GM12874 (cell line): ENCODE measurements around the gene PEAK3.

ENCODE experiments used
- TF ChIP-seq, protein P1 (sequence below): IDR thresholded peaks from 2 replicates; pipeline ENCODE4 v1.5.1; 2011; ENCODE audit warnings: low read depth, mild to moderate bottlenecking, control low read depth, low read length, moderate library complexity; ENCODE audit not compliant: insufficient read depth

The PEAK3 gene

DNA sequence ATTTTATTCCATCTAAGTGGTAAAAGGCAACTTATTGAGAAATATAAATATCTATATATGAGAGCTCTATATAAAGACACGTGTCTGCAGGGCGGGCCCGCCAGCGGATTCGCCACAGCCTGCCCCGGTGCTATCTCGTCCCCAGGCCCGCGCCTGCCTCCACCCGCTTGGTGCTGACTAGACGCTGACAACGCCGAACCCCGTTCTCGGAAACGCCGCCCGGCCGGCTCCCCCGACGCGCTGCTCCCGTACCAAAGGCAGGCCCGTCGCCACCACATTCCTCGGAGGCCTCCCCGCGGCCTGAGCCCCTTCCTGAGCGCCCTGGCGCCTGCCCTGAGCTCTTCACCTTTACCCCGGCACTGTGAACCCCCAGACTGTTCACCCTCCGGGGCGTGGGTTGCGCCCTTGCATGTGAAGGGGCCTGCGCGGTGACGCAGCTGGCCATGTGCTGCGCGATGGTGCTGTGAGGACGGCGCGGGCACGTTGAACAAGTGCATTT, 51.9 kb downstream of the PEAK3 start:
- TF ChIP-seq, protein P1, sequence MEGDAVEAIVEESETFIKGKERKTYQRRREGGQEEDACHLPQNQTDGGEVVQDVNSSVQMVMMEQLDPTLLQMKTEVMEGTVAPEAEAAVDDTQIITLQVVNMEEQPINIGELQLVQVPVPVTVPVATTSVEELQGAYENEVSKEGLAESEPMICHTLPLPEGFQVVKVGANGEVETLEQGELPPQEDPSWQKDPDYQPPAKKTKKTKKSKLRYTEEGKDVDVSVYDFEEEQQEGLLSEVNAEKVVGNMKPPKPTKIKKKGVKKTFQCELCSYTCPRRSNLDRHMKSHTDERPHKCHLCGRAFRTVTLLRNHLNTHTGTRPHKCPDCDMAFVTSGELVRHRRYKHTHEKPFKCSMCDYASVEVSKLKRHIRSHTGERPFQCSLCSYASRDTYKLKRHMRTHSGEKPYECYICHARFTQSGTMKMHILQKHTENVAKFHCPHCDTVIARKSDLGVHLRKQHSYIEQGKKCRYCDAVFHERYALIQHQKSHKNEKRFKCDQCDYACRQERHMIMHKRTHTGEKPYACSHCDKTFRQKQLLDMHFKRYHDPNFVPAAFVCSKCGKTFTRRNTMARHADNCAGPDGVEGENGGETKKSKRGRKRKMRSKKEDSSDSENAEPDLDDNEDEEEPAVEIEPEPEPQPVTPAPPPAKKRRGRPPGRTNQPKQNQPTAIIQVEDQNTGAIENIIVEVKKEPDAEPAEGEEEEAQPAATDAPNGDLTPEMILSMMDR = no peak

DNA sequence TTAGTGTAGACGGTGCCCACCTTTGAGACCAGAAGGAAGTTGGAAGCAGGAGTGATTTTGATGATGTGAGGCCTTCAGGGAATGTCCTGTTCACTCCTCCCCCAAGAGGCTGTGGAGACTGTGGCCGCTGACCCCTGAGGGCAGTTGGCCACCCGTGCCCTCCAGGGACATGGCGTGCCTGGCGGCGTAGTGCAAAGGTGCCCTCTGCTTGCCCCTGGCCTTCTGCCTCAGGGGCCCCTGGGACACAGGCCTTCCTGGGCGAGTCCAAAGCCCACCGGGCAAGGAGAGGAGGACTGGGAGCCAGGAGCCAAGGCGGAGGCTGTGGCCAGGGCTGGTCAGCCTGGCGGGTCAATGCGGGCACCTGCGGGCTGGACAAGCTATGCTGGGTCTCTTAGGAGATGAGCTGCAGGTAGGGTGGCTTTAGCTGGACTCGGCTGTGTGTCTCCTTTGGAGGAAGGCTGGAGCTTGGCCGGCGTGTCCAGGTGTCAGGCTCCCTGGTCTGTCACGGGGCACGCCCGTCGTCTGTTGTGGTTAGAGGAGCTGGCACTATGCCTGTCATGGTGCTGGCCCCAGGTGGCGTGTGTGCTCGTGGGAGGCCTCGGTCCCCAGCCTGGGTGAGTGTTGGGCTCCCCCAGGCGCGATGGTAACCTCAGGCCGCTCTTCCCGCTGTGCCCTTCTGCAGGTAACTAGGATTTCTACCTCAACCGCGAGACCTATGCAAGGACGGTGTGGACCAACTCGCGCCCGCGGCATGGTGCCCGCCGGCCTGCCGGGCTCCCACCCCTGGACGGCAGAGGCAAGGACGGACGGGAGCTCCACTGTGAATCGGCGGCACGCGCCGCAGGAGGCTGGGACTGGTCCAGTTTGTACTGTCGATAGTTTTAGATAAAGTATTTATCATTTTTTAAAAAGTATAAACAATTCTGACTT, 52.6 kb downstream of the PEAK3 start:
- TF ChIP-seq, protein P1 = no peak

DNA sequence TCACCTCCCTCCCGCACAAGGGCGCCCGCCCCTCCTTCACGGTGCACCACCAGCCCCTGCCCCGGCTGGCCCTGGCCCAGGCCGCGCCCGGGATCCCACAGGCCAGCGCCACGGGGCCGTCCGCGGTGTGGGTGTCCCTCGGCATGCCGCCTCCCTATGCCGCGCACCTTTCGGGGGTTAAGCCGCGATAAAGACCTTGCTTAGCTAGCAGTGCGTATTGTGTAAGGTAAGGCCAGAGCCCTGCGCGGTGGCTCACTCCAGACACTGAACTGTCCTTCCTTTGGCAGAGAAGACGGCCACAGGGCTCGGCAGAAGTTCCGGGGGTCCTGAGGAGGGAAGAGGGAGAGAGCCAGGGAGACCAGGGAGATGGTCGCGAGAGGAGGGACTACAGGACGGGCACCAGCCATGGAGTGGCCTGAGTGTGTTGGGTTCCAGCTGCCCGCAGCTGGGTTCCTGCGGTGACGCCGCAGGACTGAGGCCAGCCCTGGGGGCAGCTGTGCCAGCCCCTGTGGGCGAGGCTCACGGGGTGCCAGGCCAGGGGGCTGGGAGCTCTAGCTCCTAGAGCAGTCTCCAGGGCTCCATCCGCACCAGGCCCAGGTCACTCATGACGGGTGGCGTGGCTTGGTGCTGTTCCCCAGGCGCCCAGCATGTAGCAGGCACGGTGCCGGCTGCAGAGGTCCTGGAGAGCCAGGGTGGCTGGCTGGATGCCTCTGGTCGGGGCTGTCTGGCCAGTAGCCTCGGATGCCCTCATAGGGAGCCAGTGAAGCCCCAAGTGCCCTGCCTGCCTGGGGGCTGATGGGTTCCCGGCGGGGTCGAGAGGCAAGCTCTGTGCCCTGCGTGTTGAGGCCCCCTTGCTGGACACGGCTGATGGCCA, 53.6 kb downstream of the PEAK3 start:
- TF ChIP-seq, protein P1 = no peak

DNA sequence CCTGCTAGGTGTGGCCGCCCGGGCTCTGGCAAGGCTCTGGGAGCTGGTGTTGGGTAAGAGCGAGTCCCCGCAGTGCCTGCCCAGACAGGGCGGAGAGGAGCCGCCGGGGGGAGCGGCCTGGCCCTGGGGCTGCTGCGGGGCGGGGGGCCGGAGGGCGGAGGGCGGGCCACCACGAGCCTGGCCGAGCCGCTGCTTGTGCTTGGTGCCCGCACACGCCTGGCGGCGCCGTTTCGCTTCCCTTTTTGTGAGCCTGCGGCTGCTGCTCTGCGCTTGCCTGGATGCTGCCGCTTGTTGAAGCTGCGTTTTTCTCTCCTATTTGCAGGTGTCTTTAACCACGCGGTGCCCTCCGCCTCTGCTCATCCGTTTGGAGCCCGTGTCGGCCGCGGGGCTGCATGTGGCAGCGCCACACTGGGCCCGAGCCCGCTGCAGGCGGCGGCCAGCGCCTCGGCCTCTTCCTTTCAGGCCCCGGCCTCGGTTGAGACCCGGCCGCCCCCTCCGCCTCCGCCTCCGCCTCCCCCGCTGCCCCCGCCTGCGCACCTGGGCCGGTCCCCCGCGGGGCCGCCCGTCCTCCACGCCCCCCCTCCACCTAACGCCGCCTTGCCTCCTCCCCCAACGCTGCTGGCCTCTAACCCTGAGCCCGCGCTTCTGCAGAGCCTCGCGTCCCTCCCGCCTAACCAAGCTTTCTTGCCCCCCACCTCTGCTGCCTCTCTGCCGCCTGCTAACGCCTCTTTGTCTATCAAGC, 54.4 kb downstream of the PEAK3 start:
- TF ChIP-seq, protein P1 = no peak

DNA sequence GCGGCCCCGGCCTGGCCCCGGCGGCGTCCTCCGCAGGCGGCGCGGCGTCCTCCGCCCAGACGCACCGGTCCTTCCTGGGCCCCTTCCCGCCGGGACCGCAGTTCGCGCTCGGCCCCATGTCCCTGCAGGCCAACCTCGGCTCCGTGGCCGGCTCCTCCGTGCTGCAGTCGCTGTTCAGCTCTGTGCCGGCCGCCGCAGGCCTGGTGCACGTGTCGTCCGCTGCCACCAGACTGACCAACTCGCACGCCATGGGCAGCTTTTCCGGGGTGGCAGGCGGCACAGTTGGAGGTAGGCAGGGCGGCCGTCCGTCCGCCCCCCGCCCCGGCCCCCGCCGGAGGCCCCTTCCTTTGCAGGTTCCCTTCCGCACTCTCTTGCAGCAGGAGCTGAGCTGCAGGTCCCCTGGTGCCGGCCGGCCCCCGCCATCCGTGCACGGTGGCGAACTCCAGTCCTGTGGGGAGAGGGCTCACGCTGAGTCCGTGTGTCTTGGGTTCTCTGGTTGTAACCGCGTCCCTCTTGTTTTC, 55.1 kb downstream of the PEAK3 start:
- TF ChIP-seq, protein P1 = no peak

DNA sequence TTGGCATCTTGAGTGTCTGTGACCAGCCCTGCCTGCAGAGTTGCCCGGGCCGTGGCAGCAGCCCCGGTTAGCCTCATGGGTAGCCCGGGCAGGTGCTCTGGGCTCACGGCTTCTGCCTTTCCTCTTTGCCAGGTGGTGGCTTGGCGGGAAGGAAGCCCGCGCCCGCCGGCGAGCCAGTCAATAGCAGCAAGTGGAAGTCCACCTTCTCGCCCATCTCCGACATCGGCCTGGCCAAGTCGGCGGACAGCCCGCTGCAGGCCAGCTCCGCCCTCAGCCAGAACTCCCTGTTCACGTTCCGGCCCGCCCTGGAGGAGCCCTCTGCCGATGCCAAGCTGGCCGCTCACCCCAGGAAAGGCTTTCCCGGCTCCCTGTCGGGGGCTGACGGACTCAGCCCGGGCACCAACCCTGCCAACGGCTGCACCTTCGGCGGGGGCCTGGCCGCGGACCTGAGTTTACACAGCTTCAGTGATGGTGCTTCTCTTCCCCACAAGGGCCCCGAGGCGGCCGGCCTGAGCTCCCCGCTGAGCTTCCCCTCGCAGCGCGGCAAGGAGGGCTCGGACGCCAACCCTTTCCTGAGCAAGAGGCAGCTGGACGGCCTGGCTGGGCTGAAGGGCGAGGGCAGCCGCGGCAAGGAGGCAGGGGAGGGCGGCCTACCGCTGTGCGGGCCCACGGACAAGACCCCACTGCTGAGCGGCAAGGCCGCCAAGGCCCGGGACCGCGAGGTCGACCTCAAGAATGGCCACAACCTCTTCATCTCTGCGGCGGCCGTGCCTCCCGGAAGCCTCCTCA, 55.7 kb downstream of the PEAK3 start:
- TF ChIP-seq, protein P1 = no peak
